ENCODE results near the gene WNK2.
A peak's percentile ranks its signal among the peaks of the same experiment; 100 is the strongest.

WNK2 gene

DNA sequence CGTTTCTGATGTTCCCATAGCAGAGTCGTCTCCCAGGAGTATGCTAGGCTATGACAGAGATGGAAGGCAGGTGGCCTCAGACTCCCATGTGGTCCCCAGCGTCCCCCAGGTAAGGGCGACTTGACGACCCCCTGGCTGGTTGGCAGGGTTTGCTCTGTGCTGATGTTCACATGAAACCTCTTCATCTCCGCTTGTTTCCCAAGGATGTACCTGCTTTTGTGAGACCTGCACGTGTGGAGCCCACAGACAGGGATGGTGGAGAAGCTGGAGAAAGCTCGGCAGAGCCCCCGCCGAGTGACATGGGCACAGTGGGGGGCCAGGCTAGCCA lies 108.3 kb downstream of the WNK2 start:
- DNase-seq (ENCODE audit: low read depth in 3 of 3, low spot score in 1 of 3), result no peak

DNA sequence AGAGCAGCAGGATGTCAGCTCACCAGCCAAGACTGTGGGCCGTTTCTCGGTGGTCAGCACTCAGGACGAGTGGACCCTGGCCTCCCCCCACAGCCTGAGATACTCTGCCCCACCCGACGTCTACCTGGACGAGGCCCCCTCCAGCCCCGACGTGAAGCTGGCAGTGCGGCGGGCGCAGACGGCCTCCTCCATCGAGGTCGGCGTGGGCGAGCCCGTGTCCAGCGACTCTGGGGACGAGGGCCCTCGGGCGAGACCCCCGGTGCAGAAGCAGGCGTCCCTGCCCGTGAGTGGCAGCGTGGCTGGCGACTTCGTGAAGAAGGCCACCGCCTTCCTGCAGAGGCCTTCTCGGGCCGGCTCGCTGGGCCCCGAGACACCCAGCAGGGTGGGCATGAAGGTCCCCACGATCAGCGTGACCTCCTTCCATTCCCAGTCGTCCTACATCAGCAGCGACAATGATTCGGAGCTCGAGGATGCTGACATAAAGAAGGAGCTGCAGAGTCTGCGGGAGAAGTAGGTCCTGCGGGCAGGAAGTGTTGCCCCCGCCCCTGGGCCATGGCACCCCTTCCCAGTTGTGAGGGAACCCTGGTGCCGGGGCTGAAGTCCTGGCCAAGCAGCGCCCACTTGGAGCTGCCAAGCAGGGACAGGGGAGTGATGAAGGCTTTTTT lies 108.9 kb downstream of the WNK2 start:
- no peak for DNase-seq (ENCODE audit: low read depth in 3 of 3, low spot score in 1 of 3)

DNA sequence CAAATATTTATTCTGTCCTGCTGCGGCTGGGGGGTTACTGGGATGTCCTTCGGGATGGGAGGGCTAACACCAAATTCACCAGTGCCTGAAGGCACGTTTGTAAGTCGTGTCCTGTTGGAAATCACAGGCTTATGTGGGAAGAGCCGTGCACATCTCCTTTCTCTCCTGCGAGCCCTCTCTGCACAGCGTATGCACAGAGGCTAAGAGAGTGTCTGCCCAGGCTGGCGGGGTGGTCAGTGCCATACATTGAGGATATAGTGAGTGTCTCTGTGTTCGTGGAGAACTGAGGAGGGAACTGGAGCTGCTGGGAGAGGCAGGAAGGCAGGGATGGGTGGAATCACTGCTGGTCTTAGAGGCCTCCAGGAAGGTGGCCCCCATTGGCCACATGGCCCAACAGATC lies 110.1 kb downstream of the WNK2 start:
- no peak for DNase-seq (ENCODE audit: low read depth in 3 of 3, low spot score in 1 of 3)

DNA sequence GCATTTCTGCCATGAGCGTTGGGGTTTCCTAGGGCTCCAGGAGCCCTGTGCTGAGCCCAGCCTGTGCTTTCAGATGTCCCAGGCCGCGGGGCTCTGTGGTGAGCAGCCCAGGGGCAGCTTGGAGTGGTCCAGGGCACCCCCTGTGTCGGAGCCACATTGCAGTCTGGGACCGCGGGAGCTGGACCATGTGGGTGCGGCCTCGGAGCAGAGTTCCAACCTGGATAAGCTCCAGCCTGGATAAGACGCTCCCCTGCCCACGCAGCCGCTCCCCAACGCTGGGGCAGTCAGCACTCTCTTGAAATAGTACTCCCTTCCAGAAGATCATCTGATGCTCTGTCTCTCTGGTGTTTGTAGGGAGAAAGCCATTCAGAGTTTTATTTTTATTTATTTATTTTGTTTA lies 111.1 kb downstream of the WNK2 start:
- DNase-seq (ENCODE audit: low read depth in 3 of 3, low spot score in 1 of 3), result no peak

DNA sequence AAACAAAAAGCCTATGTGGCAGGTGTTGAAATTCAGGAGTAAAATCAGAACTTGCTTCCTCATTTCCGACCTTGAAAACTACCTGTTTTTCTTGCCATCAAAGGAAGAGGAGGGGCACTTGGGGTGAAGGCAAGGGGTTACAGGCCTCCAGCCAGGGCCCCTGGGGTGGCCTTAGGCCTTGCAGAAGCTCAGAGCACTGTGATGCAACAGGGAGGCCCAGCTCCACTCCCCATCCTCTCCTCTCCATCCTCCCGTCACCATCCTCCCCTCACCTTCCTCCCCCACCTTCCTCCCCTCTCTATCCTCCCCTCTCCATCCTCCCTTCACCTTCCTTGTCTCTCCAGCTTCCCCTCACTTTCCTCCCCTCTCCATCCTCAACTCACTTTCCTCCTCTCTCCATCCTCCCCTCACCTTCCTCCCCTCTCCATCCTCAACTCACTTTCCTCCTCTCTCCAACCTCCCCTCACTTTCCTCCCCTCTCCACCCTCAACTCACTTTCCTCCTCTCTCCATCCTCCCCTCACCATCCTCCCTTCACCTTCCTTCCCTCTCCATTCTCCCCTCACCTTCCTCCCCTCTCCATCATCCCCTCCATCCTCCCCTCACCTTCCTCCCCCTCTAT lies 111.6 kb downstream of the WNK2 start:
- no peak for DNase-seq (ENCODE audit: low read depth in 3 of 3, low spot score in 1 of 3)

DNA sequence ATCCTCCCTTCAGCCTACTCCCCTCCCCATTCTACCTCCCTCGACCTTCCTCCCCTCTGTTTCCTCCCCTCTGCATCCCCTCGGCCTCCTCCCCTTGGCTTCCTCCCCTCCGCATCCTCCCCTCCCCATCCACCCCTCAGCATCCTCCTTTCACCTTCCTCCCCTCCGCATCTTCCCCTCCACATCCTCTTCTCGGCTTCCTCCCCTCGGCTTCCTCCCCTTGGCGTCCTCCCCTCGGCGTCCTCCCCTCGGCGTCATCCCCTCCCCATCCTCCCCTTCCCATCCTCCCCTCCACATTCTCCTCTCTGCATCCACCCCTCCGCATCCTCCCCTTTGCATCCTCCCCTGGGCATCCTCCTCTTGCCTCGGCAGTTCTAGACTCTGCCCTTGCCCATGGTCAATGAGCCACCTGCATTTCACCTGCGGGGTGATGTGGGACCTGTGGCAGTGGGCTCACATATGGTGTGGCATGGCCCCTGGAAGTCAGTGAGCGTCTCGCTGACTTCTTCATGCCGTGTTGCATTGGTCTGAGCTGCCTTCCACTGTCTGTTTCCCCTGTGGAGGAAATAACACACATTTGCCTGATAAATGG lies 113.0 kb downstream of the WNK2 start:
- DNase-seq (ENCODE audit: low read depth in 3 of 3, low spot score in 1 of 3), result no peak

DNA sequence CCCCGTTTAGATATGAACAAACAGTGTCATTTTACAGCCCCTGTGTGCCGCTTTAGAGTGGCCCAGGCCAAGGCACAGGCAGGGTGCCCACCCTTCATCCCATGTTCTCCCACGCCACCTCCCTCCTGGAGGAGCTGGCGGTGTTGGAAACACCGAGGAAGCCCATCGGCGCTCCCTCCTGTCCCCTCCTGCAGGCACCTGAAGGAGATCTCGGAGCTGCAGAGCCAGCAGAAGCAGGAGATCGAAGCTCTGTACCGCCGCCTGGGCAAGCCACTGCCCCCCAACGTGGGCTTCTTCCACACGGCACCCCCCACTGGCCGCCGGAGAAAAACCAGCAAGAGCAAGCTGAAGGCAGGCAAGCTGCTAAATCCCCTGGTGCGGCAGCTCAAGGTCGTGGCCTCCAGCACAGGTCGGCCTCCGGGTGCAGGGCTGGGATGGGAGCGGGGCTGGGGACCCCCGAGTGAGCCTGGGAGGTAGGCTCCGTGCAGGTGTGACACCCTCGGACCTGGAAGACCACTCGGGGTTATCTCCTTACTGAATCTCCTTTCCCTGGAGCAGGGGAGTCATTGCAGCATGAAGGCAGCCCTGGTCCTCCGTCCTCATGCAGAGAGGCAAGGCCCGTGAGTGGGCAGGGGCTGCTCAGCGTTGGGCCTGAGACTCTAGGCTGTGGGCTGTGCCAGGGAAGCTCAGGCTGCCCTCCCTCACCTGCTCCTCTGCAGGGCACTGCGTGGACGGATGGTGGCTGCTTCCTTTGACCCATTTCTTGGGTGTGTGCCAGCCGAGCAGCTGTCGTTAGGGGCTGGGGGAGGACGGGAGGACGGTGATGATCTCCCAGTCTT lies 113.9 kb downstream of the WNK2 start:
- no peak for DNase-seq (ENCODE audit: low read depth in 3 of 3, low spot score in 1 of 3)

DNA sequence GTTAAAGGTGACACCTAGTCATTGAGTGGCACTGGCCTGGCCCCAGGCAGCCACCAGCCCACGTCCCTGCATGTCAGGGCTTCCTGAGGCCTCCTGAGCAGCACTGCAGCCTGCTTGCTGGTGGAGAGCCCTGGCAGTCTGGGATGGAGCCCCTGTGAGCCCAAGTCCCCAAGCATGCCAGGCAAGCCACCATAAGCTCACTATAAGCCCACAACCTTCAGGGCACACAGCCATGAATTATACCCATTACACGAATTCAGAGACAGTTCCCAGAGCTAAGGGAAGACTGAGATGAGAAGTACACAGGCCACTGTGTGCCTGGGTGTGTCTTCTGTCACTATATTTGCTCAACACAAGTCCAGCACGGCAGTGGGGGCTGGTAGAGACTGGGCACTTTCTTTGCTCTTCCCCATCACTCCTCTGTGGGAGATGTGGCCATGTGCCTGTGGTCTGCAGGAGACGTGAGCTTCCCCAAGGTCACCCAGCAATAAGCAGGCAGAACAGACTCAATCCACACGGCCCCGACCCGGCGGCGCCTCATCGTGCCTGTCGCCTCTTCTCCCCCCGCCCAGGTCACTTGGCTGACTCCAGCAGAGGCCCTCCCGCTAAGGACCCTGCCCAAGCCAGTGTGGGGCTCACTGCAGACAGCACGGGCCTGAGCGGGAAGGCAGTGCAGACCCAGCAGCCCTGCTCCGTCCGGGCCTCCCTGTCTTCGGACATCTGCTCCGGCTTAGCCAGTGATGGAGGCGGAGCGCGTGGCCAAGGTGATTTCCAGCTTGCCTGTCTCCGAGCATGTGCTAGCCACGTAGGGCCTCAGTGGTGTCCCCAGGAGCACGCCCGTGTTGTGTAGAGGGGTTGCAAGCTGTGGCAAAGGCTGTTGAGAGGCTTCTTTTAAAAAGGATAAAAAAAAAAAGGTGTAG lies 114.8 kb downstream of the WNK2 start:
- no peak for DNase-seq (ENCODE audit: low read depth in 3 of 3, low spot score in 1 of 3)

DNA sequence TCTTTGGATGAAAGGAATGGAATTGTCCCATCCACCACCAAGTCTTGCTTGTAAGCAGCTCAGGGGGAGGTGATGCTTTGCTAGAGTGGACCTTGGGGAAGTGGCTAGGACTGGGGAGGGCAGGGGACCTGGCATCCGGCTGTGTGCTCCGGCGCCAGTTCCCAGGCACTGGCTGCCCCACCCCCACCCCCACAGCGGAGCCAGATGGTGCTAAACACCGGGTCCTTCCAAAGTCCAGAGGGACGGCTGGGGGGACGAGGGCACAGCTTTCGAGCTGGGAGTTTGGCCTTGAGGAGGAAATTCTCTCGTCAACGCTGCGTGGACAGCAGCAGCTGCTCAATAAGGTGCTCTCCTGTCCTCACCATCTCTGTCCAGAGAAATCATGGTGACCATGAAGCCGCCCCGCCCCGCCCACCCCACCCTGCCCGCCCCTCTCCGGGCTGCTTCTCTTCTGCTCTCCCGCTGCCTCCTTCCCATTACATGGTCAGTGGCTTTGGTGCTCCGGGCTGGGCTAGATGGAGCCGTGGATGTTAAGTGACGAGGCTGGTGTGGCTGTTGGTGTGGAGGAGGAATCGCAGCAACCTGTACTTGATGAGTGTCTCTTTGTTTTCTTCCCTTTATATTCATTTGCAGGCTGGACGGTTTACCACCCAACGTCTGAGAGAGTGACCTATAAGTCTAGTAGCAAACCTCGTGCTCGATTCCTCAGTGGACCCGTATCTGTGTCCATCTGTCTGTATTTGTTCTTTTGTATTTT lies 115.7 kb downstream of the WNK2 start:
- DNase-seq (ENCODE audit: low read depth in 3 of 3, low spot score in 1 of 3), result no peak

DNA sequence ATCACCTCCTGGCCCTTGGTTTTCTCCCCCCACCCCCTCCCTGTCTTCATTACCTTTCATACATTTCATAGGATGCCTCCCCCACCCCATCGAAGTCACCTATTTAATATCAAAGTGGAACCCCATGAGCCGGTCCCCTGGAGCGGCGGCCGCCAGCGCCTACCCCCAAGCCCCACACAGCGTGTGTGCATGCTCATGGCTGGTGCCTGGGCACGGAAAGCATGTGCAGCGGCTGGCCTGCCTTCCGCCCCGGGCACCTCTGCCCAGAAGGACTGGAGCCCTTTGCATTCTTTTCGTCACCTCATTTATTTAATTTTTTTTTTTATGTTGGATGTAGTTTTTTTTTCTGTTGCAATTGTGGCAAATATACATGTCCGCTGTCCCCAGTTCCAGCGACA lies 116.2 kb downstream of the WNK2 start:
- no peak for DNase-seq (ENCODE audit: low read depth in 3 of 3, low spot score in 1 of 3)

DNA sequence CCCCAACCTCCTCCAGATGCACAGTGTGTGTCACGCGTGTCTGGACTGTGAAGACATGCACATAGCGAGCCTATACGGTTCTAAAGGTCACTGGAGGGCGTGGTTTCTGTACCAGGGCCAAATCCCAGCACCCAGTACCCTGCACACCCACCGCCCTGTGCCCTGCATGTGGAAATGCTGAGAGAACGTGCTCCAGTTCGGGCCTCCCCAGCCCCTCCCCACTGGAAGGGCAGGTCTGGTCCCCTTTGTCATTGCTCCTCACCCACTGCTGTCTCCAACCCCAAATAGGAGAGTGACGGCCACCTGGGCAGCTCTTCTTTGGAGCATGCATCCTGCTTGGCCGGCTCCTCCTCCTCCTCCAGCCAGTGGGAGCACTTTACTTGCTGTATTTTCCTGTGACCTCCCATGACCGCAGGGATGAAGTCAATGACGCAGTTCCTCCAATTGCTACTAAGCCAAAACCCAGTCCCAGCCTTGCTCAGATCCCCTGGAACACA lies 116.7 kb downstream of the WNK2 start:
- DNase-seq (ENCODE audit: low read depth in 3 of 3, low spot score in 1 of 3), result no peak

DNA sequence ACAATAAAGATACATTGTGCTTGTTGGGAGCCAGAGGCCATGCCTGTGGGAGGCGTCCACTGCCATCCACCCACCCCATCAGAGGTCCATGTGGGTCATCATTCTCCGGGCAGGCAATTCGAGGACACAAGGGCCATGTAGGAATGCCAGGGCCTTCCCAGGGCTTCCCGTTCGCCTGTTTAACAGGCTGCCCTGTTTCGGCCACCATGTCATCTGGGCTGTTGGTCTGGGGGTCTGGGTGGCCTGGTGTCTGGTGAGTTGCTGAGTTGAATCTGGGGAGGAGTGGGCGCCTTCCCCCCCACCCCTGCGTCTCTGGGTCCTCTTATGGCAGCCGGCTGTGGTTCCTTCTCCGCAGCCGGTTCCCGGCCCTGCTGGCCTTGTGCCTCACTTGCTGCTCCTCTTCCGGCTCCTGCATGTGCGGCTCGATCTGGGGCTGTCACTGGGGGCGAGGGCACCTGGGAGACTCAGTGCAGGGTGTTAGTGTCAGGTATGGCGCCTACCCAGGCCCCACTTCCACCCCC lies 117.4 kb downstream of the WNK2 start:
- DNase-seq (ENCODE audit: low read depth in 3 of 3, low spot score in 1 of 3), result no peak

DNA sequence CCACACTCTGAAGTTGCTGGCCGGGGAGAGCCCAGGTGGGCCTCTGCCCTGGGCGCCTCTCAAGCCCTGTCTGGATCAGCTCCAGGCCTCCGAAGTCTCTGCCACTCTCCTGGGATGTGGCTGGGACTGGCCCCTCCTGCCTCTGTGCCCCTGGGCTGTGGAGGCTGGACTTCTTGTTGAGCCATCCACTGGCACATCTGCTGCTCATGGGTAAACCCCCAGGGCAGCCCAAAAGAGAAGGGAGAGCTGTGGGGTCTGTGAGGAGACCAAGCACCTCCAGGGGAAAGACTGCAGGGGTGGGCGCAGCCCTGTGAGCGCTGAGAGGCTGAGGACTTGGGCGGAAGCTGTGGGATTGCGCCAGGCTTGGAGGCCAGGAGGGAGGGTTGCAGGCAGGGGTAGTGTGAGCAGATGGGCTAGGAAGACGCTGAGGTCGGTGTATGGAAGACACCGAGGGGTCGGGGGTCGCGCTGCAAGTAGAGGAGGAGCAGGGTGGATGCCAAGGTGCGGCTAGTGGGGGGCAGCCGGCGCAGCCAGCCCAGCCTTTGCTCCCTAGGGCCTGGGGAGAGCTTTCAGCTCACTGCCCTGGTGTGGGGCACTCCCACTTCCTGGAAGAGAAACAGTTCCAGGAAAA lies 118.1 kb downstream of the WNK2 start:
- DNase-seq (ENCODE audit: low read depth in 3 of 3, low spot score in 1 of 3), result no peak

DNA sequence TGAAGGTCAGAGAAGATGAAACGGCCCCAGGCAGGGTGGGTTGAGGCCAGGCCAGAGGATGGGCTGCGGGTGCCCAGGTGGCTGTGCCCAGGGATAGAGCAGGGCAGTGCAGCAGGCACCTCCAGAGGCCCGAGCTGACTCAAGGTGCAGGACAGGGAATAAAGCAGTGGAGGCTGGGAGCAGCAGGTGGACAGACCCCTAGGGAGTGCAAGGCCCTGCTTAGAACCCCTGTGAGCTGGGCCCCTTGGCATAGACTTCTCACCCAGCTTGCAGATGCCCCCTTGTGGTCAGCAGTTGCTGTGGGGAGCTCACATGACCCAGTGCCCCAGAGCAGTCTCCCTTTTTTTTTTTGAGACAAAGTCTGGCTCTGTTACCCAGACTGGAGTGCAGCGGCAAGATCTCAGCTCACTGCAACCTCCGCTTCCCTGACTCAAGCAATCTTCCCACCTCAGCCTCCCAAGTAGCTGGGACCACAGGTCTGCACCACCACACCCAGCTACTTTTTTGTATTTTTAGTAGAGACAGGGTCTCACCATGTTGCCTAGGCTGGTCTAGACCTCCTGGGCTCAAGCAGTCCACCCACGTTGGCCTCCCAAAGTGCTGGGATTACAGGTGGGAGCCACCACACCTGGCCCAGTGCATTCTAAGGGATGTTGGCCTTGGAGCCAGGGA lies 118.8 kb downstream of the WNK2 start:
- peak; percentile 15 to 41 (median 16) for DNase-seq (ENCODE audit: low read depth in 3 of 3, low spot score in 1 of 3)

DNA sequence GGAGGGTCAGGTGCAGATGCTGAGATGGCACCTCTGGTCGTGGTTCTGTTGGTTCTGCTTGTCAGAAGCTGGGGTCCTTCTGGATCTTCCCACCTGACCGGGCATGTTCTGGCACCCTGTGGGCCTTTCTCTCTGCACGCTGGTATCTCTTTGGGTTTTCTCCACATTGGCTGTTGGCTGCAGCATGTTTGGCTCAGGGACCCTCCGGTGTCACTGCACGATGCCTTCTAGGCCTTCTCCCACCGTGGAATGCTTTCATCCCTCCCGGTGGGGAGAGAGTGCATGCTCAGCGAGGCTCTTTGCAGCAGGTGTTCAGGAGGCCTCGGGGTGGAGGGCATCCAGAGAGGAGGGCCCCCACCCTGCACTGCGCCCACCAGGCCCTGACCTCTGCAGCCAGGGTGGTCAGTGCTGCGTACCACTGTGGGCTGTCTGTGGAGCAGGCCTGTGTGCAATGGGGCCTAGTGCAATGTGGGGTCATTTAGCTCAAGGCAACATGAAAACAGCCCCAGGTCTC lies 119.4 kb downstream of the WNK2 start:
- DNase-seq (ENCODE audit: low read depth in 3 of 3, low spot score in 1 of 3), result no peak

DNA sequence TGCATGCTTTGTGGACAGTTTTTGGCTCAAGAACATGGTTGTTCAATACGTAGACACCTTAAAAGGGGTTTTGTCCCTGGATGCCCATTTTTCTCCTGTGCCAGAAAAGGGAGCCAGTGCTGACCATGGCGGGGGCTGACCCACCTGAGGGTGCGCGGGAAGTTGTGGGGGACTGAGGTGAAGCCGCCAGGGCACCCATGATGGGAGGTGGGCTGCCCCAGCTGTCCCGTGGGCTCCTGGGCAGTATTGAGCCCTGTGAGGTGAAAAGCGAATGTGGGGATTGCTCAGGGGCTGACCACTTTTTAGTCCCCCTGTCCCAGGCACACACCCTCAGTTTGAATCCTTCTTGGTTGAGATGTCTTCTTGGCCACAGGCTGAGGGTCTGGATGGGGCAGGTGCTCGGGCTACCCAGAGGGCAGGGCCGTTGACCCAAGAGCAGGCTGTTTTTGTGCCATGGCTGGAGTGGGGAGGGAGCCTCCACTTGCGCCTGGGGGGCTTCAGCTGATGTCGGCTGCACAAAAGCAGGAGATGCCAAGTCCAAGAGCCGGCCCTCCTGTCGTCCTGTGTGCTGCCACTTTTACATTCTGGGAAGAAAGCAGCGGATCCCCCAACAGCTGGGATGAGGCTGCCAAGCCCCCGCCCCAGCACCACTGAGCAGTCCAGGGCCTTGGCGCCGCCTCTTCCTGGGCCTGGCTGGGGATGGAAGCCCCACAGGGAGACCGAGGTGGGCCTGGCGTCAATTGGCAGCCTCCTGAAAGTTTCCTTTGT lies 120.1 kb downstream of the WNK2 start:
- no peak for DNase-seq (ENCODE audit: low read depth in 3 of 3, low spot score in 1 of 3)

DNA sequence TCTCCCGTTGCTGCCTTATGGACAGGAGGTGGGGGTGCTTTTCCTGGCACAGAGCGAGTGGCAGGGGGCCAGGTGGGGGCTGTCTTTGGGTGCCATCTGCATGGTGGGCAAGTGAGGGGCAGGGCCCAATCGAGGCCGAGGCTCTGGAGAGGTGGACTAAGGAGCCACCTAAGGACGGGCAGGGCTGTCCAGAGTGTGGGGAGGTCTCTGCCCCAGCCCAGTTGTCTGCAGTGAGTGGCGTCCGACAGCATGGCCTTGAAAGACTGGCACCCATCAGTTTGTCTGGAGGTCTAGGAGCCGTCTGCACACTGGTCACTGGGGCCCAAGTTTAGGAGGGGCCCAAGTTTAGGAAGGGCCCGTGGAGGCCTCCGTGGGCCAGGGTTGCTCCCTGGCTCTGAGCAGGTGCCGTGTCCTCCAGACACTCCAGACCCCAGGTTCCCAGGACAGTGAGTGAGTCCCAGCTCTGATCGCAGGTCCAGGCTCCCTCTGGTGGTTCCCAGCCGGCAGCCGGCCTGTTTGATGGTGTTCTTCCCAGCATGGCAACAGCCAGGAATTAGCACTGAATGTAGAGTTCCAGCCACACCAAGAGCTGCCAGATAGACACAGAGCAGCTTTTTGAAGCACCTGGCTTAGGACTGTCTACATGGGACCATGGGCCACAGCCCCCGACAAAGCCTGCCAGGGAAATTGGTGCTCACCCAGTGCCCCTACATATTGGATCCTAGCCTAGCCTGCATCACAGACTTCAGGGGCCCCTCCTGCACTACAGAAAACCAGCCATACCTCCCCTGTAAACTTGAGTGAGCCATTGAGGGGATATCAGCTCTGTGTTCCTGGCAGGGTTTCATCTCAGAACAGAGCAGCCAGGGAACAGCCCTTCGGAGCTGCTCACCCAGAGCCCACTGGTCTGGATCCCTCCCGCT lies 120.9 kb downstream of the WNK2 start:
- DNase-seq (ENCODE audit: low read depth in 3 of 3, low spot score in 1 of 3), result no peak

Data from stimulated activated CD4-positive, alpha-beta T cell treated with anti-CD3 and anti-CD28 coated beads, TNF-alpha, amount 100 ng/mL, for 1 hour (primary cell).